CD4-positive, alpha-beta T cell (primary cell): Measurements from ENCODE around the gene TLCD5. TPM values are rescaled to one million over a fixed set of nuclear protein-coding genes. Genes with fewer than 3 reads are reported as not detected.

ENCODE experiments used
- ATAC-seq: fragments of 200-7000 bp; cut with Tn5 transposase; one replicate; pipeline ENCODE4 v1.10.0; 2022; ENCODE audit warnings: mild to moderate bottlenecking; ENCODE audit not compliant: poor library complexity
- CTCF ChIA-PET: fragments of 350-600 bp; sonication (Branson Sonifier 250); formaldehyde crosslinking; loops from one replicate; lab custom pipeline; 2021; ENCODE audit warnings: antibody characterized with exemption, inconsistent platforms; lab: Charles Lee
- POLR2A ChIA-PET: fragments of 350-600 bp; sonication (Branson Sonifier 250); formaldehyde crosslinking; loops from one replicate; lab custom pipeline; 2021; ENCODE audit warnings: antibody characterized with exemption, inconsistent platforms; lab: Charles Lee
- DNase-seq, 14 experiments: peaks; one replicate each; pipeline ENCODE4 v3.0.0-alpha.2; 2013 to 2020; ENCODE audit warnings: mixed read lengths in 2 of 14
- H3K27ac ChIP-seq, 2 donors: one replicate each; pipeline versions ENCODE4 v1.5.1 to v1.7.0; 2013; ENCODE audit warnings: low read length in 2 of 2, low read depth in 1 of 2, mild to moderate bottlenecking in 1 of 2
- H3K27me3 ChIP-seq, 2 experiments: 1 replicate in 1 of 2; 2 replicates in 1 of 2; pipeline versions ENCODE4 v1.6.1 to v1.7.0; 2013; ENCODE audit warnings: low read length in 2 of 2, control low read depth in 1 of 2, mild to moderate bottlenecking in 1 of 2, moderate library complexity in 1 of 2; ENCODE audit not compliant: insufficient read depth in 2 of 2, control insufficient read depth in 1 of 2
- H3K36me3 ChIP-seq: one replicate; pipeline ENCODE4 v1.6.1; 2013; ENCODE audit warnings: low read length, control low read depth; ENCODE audit not compliant: insufficient read depth
- H3K4me1 ChIP-seq: one replicate; pipeline ENCODE4 v1.6.1; 2013; ENCODE audit warnings: low read length, control low read depth; ENCODE audit not compliant: insufficient read depth
- H3K4me3 ChIP-seq: one replicate; pipeline ENCODE4 v1.5.1; 2013; ENCODE audit warnings: mild to moderate bottlenecking, low read length, moderate library complexity
- H3K9me3 ChIP-seq, 2 experiments: 1 replicate in 1 of 2; 2 replicates in 1 of 2; pipeline versions ENCODE4 v1.6.1 to v1.7.0; 2013; ENCODE audit warnings: low read length in 2 of 2, mild to moderate bottlenecking in 2 of 2, control low read depth in 1 of 2, moderate library complexity in 1 of 2; ENCODE audit not compliant: control insufficient read depth in 1 of 2, insufficient read depth in 1 of 2
- H3K27ac Mint-ChIP-seq: one replicate; pipeline ENCODE4 v1.8.0; 2020; ENCODE audit warnings: mixed read lengths
- H3K27me3 Mint-ChIP-seq: one replicate; pipeline ENCODE4 v1.8.0; 2021; ENCODE audit warnings: mixed read lengths
- H3K36me3 Mint-ChIP-seq: one replicate; pipeline ENCODE4 v1.8.0; 2021; ENCODE audit warnings: low read depth, mixed read lengths
- H3K4me1 Mint-ChIP-seq: one replicate; pipeline ENCODE4 v1.8.0; 2021; ENCODE audit warnings: low read depth, mixed read lengths
- H3K4me3 Mint-ChIP-seq: one replicate; pipeline ENCODE4 v1.8.0; 2020; ENCODE audit warnings: mild to moderate bottlenecking, mixed read lengths
- H3K9me3 Mint-ChIP-seq: one replicate; pipeline ENCODE4 v1.8.0; 2020; ENCODE audit warnings: mixed read lengths
- intact Hi-C, 2 experiments: fragments of 100-400 bp; cut with DNase I in 1 of 2; cut with micrococcal nuclease in 1 of 2; formaldehyde crosslinking; loops; one replicate each; pipeline versions ENCODE4 v1.15.1 to v1.9.0; 2023 to 2025; cut with DNase I, micrococcal nuclease
- total RNA-seq, 174 experiments: library from RNA in 2 of 174; stranded (reverse) in 2 of 174; gene quantifications; one replicate each; pipeline ENCODE4 v1.2.3 and lab custom pipeline; 2021 to 2026
- TF ChIP-seq, protein P1 (sequence below): fragments of 200-600 bp; IDR thresholded peaks from one replicate; pipeline ENCODE4 v1.8.0; 2022; ENCODE audit warnings: antibody characterized with exemption, mild to moderate bottlenecking

The TLCD5 gene
- total RNA-seq, 2 experiments from 2014 or later, result not detected

DNA sequence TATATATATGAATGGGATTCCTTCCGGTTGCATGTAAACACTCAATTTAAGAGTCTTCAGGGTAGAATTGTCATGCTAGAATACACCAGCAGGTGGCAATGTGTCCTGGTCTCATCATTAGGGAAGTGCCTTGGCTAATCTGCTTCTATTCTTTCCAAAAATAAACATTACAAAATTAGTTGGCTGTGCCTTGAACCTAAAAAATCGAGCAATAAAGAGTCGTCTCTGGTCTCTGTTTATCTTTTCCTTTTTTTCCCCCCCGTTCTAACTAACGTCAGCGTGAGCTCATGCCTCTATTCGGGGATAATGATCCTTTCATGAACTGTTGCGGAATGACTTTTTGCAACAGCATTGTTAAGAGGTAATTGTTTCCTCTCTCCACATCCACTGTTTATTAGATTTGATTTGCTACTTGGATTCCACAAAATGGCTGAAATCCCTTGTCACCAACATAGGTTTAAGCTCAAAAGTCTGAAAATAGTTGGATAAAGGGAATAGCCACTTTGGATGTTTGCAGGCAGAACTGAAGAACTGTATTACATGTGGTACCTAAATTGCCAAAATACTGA lies 9.9 kb downstream of the TLCD5 start:
- no peaks in the 10 kb centered on the region for H3K36me3 ChIP-seq
- Mint-ChIP-seq H3K36me3 (no peaks in the 10 kb centered on the region), H3K4me1 (peaks cover 30% of the 10 kb centered on the region), H3K27me3 (peaks cover 67% of the 10 kb centered on the region), H3K9me3 (no peaks in the 10 kb centered on the region), H3K4me3 (peak overlapping the region; percentile 87), H3K27ac (no peak overlapping the region)
- H3K4me3 ChIP-seq, result peak overlapping the region; percentile 77
- ChIA-PET CTCF (interaction anchor here (1.2 to 2.5 kb wide), 4 partner anchors 9 to 860 kb away, joined by 3 to 12 read pairs (median 4); no protein-coding TSS in a partner anchor), POLR2A (interaction anchor here (1.6 kb wide), 1 partner anchor 350 kb away, joined by 8 read pairs; no protein-coding TSS in a partner anchor)
- H3K27me3 ChIP-seq, result peaks cover 30 to 44% of the 10 kb centered on the region in 2 experiments
- ATAC-seq (peak; percentile 52), DNase-seq (peak in 12 of 14 experiments; percentile 5 to 85 (median 44))
- intact Hi-C loops, result loop anchor here (1.0 to 10.0 kb wide), 8 partner anchors 9 to 777 kb away; partner anchors contain the start of gene GRIK4 (in 1 of the 2)
- H3K9me3 ChIP-seq, result peaks cover 0 to 4% of the 10 kb centered on the region in 2 experiments
- TF ChIP-seq, protein P1, sequence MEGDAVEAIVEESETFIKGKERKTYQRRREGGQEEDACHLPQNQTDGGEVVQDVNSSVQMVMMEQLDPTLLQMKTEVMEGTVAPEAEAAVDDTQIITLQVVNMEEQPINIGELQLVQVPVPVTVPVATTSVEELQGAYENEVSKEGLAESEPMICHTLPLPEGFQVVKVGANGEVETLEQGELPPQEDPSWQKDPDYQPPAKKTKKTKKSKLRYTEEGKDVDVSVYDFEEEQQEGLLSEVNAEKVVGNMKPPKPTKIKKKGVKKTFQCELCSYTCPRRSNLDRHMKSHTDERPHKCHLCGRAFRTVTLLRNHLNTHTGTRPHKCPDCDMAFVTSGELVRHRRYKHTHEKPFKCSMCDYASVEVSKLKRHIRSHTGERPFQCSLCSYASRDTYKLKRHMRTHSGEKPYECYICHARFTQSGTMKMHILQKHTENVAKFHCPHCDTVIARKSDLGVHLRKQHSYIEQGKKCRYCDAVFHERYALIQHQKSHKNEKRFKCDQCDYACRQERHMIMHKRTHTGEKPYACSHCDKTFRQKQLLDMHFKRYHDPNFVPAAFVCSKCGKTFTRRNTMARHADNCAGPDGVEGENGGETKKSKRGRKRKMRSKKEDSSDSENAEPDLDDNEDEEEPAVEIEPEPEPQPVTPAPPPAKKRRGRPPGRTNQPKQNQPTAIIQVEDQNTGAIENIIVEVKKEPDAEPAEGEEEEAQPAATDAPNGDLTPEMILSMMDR, result peak; percentile 73
- no peak overlapping the region for H3K27ac ChIP-seq
- H3K4me1 ChIP-seq, result peaks cover 26% of the 10 kb centered on the region

DNA sequence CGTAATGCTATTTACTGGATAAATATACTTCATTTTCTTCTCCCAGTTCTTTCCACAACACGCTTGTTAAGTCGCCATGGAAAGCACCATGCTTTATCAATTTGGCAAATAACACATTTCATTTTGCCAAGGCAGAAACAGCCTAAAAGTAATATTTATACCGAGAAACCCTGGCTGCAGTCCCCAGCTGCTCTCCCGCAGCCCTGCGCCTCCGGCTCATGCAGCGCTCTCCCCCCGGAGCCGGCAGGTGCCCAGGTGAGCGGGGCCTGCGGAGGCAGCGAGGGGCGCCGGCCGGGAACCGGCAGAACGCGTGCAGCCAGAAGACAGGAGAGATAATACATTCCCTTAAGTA lies 10.4 kb downstream of the TLCD5 start:
- CTCF ChIA-PET, result interaction anchor here (1.8 to 2.5 kb wide), 2 partner anchors 350 to 859 kb away, joined by 5 to 12 read pairs; no protein-coding TSS in a partner anchor
- H3K4me3 ChIP-seq, result peak overlapping the region; percentile 77
- peaks cover 0 to 4% of the 10 kb centered on the region in 2 experiments for H3K9me3 ChIP-seq
- Mint-ChIP-seq H3K27ac (no peak overlapping the region), H3K4me1 (peaks cover 30% of the 10 kb centered on the region), H3K4me3 (peak overlapping the region; percentile 87), H3K9me3 (no peaks in the 10 kb centered on the region), H3K27me3 (peaks cover 67% of the 10 kb centered on the region), H3K36me3 (no peaks in the 10 kb centered on the region)
- ATAC-seq (no peak), DNase-seq (peak in 5 of 14 experiments; percentile 12 to 61 (median 27))
- H3K36me3 ChIP-seq, result no peaks in the 10 kb centered on the region
- peaks cover 26% of the 10 kb centered on the region for H3K4me1 ChIP-seq
- peaks cover 28 to 48% of the 10 kb centered on the region in 2 experiments for H3K27me3 ChIP-seq
- POLR2A ChIA-PET, result interaction anchor here (1.3 kb wide), 1 partner anchor 349 kb away, joined by 3 read pairs; no protein-coding TSS in a partner anchor
- H3K27ac ChIP-seq, result no peak overlapping the region
- intact Hi-C loops, result loop anchor here (1.0 to 10.0 kb wide), 6 partner anchors 9 to 777 kb away; no protein-coding TSS in a partner anchor
- TF ChIP-seq, protein P1, result no peak

- ATAC-seq, result peak; percentile 42
- peaks cover 67% of the 10 kb centered on the region for H3K27me3 Mint-ChIP-seq
- Histone ChIP-seq H3K9me3 (peaks cover 0 to 4% of the 10 kb centered on the region in 2 experiments), H3K4me3 (peak within 1 kb of the TSS; percentile 77), H3K36me3 (no peaks in the 10 kb centered on the region), H3K4me1 (peaks cover 26% of the 10 kb centered on the region), H3K27me3 (peaks cover 27 to 53% of the 10 kb centered on the region in 2 experiments), H3K27ac (no peak within 1 kb of the TSS)
- peak; percentile 30 to 86 (median 62) for DNase-seq
- TF ChIP-seq, protein P1, result no peak
- intact Hi-C loops, result loop anchor here (1.0 to 10.0 kb wide), 6 partner anchors 8 to 776 kb away; no protein-coding TSS in a partner anchor
- H3K36me3 Mint-ChIP-seq, result no peaks in the 10 kb centered on the region
- H3K27ac Mint-ChIP-seq, result no peak within 1 kb of the TSS
- peaks cover 30% of the 10 kb centered on the region for H3K4me1 Mint-ChIP-seq
- peak within 1 kb of the TSS; percentile 89 for H3K4me3 Mint-ChIP-seq
- ChIA-PET CTCF (interaction anchor here (2.5 kb wide), 1 partner anchor 349 kb away, joined by 12 read pairs; no protein-coding TSS in a partner anchor), POLR2A (interaction anchor here (1.3 kb wide), 1 partner anchor 349 kb away, joined by 3 read pairs; no protein-coding TSS in a partner anchor)
- H3K9me3 Mint-ChIP-seq, result no peaks in the 10 kb centered on the region
These were observed 11.0 kb downstream of the TLCD5 start, which contains the start of gene ARHGEF12 for GRCh38 chr11:120335908-120336640. Gene ARHGEF12 (plus strand): TSS chr11:120336413. CDS start chr11:120337244, 831 bp downstream.
